ENCODE data around the gene MYL7.

The MYL7 gene

GRCh38 chr7:44148961-44149536, 7.9 kb upstream of the MYL7 start:
- Histone ChIP-seq H3K36me3 (no peaks in the 10 kb centered on the region), H3K4me1 (peaks cover 7% of the 10 kb centered on the region), H3K9me3 (no peaks in the 10 kb centered on the region), H3K4me3 (ENCODE audit: low read depth, low read length) (no peak overlapping the region), H3K27me3 (no peaks in the 10 kb centered on the region)
- no peak for TF ChIP-seq CTCF (IDR thresholded peaks at IDR 0.05; ENCODE audit: low read depth, low read length)
- DNase-seq = no peak

- no peaks in the 10 kb centered on the region for H3K27me3 ChIP-seq
- H3K4me1 ChIP-seq = peaks cover 7% of the 10 kb centered on the region
- H3K9me3 ChIP-seq = no peaks in the 10 kb centered on the region
- TF ChIP-seq CTCF (IDR thresholded peaks at IDR 0.05; ENCODE audit: low read depth, low read length) = no peak
- no peak for DNase-seq
- H3K36me3 ChIP-seq = no peaks in the 10 kb centered on the region
- H3K4me3 ChIP-seq (ENCODE audit: low read depth, low read length) = no peak overlapping the region
Measured at GRCh38 chr7:44148166-44148565, 7.0 kb upstream of the MYL7 start.

GRCh38 chr7:44147026-44147991, 6.2 kb upstream of the MYL7 start:
- no peak overlapping the region for H3K4me3 ChIP-seq (ENCODE audit: low read depth, low read length)
- TF ChIP-seq CTCF (IDR thresholded peaks at IDR 0.05; ENCODE audit: low read depth, low read length) = no peak
- no peaks in the 10 kb centered on the region for H3K27me3 ChIP-seq
- H3K36me3 ChIP-seq = no peaks in the 10 kb centered on the region
- H3K4me1 ChIP-seq = peaks cover 7% of the 10 kb centered on the region
- H3K9me3 ChIP-seq = no peaks in the 10 kb centered on the region
- no peak for DNase-seq

GRCh38 chr7:44145969-44146911, 5.1 kb upstream of the MYL7 start:
- peak; percentile 95 for DNase-seq
- H3K4me3 ChIP-seq (ENCODE audit: low read depth, low read length) = peak overlapping the region; percentile 64
- H3K4me1 ChIP-seq = peaks cover 7% of the 10 kb centered on the region
- no peaks in the 10 kb centered on the region for H3K27me3 ChIP-seq
- no peaks in the 10 kb centered on the region for H3K36me3 ChIP-seq
- H3K9me3 ChIP-seq = no peaks in the 10 kb centered on the region
- no peak for TF ChIP-seq CTCF (IDR thresholded peaks at IDR 0.05; ENCODE audit: low read depth, low read length)

- TF ChIP-seq CTCF (IDR thresholded peaks at IDR 0.05; ENCODE audit: low read depth, low read length) = no peak
- H3K4me3 ChIP-seq (ENCODE audit: low read depth, low read length) = peak overlapping the region; percentile 64
- DNase-seq = no peak
- no peaks in the 10 kb centered on the region for H3K36me3 ChIP-seq
- H3K9me3 ChIP-seq = no peaks in the 10 kb centered on the region
- peaks cover 7% of the 10 kb centered on the region for H3K4me1 ChIP-seq
- no peaks in the 10 kb centered on the region for H3K27me3 ChIP-seq
Measured at GRCh38 chr7:44145479-44145968, 4.4 kb upstream of the MYL7 start.
